ENCODE results near the gene PSMD9.
"Not testable (repeated sequence)": the region's sequence is repeated elsewhere in the genome, so short reads cannot be mapped to it uniquely, and the experiment has no call there.

Gene PSMD9

DNA sequence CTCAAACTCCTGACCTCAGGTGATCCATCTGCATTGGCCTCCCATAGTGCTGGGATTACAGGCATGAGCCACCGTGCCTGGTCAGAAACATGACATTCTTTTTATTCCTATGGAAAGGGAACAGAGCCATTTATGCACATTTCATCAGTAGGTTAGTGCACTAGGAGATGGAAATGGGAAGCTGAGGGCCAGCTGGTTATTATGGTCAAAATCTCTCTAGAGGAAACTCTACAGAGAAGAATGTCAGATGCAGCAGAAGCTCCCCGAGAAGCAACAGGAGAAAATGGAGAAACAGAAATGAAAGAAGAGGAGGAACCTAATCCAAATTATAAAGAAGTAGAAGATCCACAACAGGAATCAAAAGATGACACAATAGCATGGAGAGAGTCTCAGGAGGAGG, 32.5 kb downstream of the PSMD9 start:
- no peak for DNase-seq (ENCODE audit: low read depth in 2 of 2)

DNA sequence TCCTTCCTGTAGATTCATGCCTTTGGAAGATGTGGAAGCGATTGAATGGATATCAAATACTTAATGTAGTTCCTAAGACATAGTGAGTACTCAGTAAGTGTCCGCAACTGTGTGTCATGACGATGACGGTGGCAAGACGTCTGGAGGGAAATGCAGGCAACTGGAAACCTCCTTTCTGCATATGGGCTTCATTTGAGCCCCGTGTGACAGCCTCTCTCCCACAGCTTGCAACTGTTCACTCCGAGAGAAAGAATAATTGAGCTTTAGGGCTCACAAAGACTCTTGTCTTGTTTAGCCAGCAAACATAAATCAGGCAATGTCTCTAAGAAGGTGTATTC, 36.7 kb downstream of the PSMD9 start:
- DNase-seq (ENCODE audit: low read depth in 2 of 2) = no peak

DNA sequence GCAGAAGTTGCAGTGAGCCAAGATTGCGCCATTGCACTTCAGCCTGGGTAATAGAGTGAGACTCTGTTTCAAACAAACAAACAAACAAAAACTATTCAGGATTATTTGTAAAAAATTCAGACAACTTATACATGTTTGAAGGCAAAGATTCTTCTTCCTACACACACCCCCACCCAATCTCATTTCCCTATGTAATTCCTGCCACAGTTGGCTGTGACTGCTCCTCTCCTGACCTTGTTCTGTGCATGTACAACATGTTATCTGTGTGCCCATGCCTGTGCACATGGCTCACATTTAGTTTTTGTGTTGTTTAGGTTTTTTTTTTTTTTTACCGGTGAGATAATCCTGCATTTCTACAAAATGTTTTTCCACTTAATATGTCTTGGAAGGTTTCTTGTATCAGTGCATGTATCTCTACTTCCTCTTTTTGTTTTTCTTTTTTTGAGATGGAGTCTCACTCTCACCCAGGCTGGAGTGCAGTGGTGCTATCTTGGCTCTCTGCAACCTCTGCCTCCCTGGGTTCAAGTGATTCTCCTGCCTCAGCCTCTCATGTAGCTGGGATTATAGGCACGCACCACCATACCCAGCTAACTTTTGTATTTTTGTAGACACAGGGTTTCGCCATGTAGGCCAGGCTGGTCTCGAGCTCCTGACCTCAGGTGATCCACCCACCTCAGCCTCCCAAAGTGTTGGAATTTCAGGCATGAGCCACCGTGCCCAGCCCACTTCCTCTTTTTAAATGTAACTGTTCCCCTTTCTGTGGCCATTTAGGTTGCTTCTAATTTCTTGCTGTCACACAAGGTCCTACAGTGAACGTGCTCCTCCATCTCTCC, 38.5 kb downstream of the PSMD9 start:
- DNase-seq (ENCODE audit: low read depth in 2 of 2) = no peak

DNA sequence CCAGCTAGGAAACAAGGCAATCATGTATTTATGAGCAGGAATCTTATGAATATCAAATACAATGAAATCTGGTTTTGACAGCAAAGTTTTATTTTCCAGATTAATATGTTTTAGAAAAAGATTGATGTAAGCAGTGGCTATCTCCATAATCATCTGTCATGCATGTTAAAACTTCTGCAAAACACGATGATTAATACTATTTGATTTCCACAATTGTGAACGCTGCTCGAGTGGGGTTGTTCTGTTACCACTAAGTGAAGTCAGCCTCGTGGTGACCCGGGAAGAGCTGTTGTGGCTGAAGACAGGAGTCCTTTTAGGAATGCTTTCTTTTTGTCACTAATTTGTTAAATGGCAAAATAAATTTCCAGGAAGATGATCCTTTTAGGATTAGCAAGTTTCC, 39.2 kb downstream of the PSMD9 start:
- no peak for DNase-seq (ENCODE audit: low read depth in 2 of 2)

DNA sequence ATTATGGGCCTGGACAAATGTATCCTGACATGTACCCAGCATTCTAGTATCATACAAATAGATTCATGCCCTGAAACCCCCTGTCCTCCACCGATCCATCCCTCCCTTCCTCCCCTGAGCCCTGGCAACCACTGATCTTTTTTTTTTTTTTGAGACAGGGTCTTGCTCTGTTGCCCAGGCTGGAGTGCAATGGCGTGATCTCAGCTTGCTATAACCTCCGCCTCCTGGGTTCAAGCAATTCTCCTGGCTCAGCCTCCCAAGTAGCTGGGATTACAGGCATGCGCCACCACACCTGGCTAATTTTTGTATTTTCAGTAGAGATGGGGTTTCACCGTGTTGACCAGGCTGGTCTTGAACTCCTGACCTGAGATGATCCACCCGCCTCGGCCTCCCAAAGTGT, 41.0 kb downstream of the PSMD9 start:
- DNase-seq (ENCODE audit: low read depth in 2 of 2) = not testable (repeated sequence)

DNA sequence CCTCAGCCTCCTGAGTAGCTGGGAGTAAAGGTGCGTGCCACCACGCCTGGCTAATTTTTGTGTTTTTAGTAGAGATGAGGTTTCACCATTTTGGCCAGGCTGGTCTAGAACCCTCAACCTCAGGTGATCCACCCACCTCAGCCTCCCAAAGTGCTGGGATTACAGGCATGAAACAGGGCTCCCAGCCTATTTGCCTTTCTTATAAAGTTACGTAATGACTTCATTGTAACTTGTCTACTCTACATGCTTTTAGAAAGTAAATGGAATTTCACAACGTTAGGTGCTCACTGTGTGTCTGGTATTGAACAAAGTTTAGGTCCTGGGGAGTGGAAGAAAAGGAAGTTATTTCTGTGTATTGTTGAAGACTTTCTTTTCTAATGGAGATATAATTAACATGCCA, 42.3 kb downstream of the PSMD9 start:
- DNase-seq (ENCODE audit: low read depth in 2 of 2) = no peak

DNA sequence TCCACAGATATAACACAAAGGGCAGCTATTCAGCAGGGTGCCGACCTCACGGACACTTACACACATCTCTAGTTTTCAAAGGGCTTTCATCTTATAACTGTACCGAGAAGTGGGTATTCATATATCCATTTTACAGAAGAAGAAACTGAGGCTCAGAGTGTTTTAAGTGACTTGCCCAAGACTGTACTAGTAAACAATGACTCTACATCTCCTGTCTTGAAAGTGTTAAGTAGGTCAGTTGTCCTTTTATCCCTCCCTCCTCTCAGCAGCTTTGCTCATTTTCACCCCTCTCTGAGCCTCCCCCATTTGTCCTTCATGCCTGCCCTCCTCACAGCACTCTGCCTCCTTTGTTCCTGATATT, 43.6 kb downstream of the PSMD9 start:
- DNase-seq (ENCODE audit: low read depth in 2 of 2) = no peak

DNA sequence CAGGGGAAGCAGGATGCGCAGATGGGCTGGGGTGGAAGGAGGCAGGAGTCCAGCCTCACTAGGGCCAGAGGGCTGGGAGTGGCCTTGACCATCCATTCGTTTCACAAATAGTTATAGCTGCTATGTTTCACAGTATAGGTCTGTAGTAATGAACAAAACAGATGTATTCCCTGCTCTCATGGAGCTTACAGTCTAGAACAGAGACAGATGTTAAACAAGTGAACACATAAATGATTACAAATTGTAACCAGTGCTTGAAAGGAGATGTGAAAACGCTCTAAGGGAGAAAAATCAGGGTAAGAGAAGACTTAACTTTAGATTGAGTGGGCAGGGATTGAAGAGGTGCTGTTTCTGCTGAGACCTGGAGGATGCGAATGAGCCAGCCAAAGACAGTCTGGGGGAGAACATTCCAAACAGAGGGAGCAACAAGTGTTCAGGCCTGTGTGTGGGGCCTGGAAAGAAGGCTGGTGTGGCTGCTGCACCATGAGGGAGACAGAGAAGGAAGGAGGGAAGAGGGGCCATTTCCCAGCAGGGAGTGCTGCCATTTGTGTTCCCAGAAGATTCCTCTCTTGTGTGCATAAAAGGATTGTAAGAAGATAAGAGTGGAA, 44.4 kb downstream of the PSMD9 start:
- DNase-seq (ENCODE audit: low read depth in 2 of 2) = no peak

DNA sequence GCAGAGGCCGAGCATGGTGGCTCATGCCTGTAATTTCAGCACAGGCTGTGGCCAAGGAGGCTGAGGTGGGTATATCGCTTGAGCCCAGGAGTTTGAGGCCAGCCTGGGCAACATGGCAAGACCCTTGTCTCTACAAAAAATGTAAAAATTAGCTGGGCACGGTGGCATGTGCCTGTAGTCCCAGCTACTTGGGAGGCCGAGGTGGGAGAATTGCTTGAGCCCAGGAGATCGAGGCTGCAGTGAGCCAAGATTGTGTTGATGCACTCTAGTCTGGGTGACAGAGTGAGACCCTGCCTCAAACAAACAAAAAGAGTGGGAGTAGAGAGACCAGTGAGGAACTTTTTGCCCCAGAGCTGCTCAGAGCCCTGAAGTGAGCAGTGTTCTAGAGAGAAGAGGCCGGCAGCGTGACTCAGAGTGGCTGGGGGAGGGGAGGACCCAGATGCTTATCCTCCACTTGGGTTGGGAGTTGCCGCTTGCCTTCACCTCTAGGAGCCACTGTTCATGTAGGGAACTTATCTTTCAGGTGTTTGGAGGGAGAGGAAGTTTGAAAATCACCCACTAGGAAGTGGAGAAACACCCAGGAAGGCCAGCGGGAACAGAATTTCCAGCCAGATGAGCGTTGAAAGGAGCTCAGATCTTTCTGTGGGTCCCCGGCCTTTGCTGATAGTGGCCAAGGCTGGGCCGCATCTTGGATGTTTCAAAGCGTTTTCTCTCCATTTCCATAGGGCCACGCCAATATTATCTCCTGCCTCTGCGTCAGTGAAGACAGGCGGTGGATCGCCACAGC, 45.1 kb downstream of the PSMD9 start:
- no peak for DNase-seq (ENCODE audit: low read depth in 2 of 2)

DNA sequence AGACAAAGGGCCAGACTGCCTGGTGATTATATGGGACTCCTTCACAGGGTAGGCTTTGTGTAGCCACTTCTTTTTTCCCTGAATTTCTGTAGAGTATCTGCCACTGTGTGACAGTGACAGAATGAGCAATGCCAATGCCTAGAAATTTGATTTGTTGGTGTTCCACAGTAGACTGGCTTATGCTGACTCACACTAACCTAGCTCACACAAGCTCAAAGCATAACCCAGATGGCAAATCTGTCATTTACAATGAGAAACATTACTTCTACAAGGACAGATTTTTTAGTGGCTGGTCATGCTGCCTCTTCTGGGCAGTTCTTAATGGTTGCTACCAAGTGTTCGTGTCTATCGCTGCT, 45.7 kb downstream of the PSMD9 start:
- DNase-seq (ENCODE audit: low read depth in 2 of 2) = no peak

DNA sequence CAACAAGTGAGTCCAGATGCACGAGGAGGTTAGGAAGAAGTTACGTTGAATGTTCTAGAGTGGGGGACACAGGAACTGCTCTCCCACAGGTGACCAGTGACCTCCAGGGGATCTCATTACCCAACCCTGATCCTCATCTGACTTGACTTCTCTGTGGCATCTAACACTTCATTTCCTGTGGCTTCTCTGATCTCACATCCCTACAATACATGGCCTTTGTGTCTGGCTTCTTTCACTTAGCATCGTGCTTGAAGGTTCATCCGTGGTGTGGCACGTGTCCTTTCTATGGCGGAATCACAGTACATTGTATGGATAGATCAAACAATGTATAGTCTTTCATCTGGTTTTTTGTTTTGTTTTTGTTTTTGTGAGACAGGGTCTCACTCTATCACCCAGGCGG, 49.1 kb downstream of the PSMD9 start:
- DNase-seq (ENCODE audit: low read depth in 2 of 2) = no peak

DNA sequence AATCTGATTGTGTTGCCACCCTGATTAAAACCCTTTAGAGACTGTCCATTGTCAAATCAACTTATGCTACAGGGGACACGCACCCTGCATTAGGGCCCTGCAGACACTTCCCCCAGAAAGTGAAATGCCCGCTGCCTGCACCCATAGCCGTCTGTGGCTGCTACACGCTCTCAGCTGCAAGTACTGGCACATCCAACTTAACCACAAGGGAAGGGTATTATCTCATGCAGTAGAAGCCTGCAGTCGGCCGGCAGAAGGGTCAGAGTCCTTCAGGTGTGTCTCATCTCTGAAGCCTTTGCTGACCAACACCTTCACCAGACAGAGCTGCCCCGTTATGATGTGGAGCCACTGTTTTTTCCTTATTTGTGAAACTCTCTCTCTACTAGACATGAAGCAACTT, 50.6 kb downstream of the PSMD9 start:
- DNase-seq (ENCODE audit: low read depth in 2 of 2) = no peak

DNA sequence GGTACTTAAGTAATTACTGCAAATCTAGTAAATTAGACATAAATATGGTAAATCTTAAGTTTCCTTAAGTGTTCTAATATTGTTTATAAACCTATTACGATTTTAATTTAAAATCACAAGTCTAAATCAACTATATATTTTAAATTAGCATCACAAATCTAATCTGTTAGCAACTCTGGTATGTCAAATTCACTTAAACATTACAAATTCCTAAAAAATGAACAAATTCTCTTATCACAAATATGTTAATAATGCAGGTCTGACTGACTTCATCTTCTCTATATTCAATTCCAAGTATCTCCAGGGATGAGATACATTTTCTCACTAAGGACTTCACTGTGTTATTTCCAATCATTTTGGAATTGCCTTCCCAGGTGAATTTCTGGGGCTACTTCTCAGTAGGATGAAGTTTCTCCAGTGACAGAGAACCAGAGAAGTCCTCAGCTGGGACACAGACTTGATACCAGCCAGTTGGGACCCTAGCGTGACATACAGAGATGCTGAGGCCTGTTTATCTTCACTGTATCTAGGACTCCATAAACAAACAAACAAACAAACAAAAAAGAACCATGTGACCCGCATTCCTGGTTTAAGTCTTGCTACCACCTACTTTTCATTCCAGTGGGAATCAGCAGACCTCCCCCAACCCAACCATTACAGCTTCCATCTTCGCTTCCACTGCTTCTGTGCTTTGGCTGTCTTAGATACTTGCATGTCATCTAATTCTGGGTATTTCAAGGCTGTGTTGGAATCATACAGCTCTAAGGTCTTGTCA, 51.6 kb downstream of the PSMD9 start:
- DNase-seq (ENCODE audit: low read depth in 2 of 2) = no peak

DNA sequence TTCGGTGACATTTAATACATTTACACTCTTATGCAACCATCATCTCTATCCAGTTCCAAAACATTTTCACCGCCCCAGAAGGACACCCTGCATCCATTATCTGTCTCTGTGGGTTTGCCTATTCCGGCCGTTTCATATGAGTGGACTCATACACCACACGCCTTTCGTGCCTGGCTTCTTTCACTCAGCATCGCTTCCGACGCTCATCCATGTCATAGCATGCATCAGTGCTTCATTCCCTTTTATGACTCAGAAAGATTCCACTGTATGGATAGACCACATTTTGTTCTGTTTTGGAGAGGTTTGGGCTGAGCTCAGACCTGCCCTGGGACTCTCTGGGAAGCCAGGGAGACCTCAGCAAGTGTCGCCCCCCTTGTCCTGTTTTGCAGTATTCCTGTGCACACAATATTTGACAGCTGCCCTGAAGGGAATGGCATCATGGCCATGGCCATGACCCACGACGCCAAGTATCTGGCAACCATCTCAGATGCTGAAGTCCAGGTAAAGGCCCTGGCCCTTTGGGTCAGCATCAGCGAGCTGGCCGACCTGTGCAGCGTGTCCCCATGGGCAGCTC, 53.6 kb downstream of the PSMD9 start:
- no peak for DNase-seq (ENCODE audit: low read depth in 2 of 2)

DNA sequence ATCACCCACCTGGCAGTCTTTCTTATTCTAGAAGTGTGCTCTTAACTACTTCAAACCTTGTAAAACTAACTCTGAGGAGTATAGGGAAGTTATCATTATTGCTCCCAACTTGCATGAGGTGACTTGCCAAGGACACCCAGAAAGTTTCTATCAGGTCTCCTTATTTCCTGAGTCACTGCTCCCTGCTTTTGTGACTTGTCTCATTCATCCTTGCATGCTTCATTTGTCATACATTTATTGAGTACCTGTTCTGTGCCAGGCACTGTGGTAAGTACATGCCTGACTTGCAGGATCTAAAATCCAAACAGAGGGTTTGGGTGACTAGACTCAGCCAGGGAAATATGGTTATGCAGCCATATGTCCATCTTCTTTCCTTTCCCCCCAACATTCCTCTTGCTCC, 55.3 kb downstream of the PSMD9 start:
- no peak for DNase-seq (ENCODE audit: low read depth in 2 of 2)

DNA sequence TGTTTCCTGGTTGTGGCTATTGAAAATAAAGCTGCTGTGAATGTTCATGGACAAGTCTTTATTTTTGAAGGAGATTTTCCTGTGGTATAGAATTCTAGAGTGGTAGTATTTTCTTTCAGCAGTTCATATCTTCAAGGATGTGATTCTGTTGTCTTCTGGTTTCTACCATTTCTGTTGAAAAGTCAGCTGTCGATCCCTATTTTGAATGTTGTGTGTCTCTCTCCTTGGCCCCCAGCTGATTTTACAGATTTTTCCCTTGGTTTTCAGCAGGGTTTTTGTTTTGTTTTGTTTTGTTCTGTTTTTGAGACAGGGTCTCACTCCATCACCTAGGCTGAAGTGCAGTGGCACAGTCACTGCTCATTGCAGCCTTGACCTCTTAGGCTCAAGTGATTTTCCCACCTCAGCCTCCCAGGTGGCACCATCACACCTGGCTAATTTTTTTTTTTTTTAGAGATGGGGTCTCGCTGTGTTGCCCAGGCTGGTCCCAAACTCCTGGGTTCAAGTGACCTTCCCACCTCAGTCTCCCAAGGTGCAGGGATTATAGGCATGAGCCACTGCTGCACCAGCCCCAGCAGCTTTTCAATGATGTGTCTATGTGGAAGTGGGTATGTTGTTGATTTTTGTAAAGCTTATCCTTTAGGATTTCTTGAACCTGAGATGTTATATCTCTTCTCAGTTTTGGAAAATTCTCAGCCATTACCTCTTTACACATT, 57.9 kb downstream of the PSMD9 start:
- no peak for DNase-seq (ENCODE audit: low read depth in 2 of 2)

DNA sequence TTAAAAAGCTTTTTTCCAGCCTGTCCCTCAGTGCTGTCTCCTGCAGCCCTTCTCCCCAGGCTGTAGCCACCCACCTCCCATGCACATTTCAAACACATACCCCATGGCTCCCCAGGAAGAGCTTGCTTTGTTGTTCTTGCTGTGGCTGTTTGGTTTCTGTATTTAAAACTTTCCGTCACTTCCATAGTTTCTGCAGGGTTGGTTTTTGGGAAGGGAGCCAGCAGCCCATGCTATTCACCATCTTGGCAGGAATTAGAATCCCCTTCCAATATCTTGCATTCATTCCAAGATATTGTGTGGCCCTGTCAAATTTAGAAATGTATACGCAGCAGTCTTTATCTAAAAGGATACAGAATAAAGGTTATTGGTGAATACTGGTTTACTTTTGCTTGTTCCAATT, 59.4 kb downstream of the PSMD9 start:
- no peak for DNase-seq (ENCODE audit: low read depth in 2 of 2)

DNA sequence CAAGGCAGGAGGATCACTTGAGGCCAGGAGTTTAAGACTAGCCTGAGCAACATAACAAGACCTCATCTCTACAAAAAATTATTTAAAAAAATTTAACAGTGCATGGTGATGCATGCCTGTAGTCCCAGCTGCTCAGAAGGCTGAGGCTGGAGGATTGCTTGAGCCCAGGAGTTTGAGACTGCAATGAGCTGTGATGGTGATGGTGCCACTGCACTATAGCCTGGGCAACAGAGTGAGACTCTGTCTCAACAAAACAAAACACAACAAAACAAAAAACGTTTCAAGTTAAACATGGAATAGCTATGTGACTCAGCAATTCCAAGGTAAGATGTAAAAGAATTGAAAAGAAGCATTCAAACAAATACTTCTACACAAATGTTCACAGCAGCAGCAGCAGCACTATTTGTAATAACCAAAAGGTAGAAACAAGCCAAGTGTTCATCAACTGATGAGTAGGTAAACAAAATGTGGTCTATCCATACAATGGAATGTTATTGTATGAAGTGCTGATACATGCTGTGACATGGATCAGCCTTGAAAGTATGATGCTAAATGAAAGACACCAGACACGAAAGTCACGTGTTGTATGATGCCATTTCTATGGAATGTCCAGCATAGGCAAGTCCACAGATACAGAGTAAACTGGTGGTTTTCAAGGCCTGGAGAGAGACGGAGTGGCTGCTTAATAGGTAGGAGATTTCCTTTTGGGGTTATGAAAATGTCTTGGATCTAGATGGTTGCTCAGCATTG, 61.2 kb downstream of the PSMD9 start:
- DNase-seq (ENCODE audit: low read depth in 2 of 2) = no peak

DNA sequence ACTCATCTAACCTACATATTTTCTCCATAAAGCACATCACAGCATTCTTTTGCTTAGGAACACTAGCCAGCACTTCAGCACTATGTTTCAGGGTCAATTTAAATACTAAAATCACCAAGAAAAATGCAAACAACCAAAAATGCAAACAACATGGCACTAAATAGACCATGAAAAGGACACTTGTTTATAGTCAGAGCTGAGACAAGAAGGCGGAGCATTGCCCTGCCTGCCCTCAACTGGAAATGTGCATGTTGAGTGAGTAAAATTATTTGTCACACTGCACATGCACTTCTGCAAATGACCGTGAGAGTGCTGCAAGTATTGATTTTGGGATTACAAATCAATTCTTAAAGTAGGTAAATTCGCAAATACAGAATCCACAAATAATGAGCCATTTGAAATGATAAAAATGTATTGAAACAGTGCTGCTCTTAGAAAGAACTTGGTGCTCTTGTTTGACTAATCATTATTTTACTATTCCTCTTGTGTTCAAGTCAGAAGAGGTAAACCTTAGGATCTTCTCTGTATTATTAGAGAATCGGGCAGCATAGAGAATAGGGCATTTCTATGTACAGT, 64.6 kb downstream of the PSMD9 start:
- DNase-seq (ENCODE audit: low read depth in 2 of 2) = no peak

DNA sequence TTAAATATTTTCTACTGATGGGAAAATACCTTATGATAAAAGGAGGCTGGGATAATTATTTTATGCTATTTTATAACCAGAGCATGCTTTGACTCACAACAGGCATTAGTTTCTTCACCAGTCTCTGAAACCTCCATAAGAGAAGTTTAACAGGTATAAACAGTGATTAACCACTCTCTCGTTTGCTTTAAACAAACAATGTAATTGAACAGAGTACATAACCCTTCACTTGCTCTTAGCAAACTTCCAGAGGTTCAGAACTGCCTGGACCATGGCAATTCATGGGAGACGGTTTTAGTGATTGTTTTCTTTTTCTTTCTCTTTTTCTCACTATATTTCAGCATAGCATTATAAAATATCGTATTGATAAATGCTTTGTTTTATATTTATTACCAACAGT, 65.1 kb downstream of the PSMD9 start:
- DNase-seq (ENCODE audit: low read depth in 2 of 2) = no peak
